HepG2 (cell line): ENCODE results near the gene RALB.

Experiments used
- CHD4 ChIP-seq: fragments of 200-600 bp; sonication (generic); IDR thresholded peaks from 2 replicates; pipeline ENCODE4 v1.7.0; 2017; ENCODE audit warnings: mild to moderate bottlenecking, low read length, borderline replicate concordance
- CTCF ChIP-seq: sonication (generic); formaldehyde crosslinking; IDR thresholded peaks from 2 replicates; pipeline ENCODE4 v1.5.0; 2020; ENCODE audit warnings: mild to moderate bottlenecking, missing genetic modification reagents, moderate library complexity
- HCFC1 ChIP-seq: fragments of 150-350 bp; IDR thresholded peaks from 2 replicates; pipeline ENCODE4 v1.6.1; 2014; ENCODE audit warnings: low read depth, low read length
- MAX ChIP-seq: IDR thresholded peaks from 2 replicates; pipeline ENCODE4 v1.6.1; 2012; ENCODE audit warnings: inconsistent platforms
- MAZ ChIP-seq, 2 experiments: sonication (generic) in 1 of 2; formaldehyde crosslinking in 1 of 2; IDR thresholded peaks; 2 replicates each; pipeline versions ENCODE4 v1.5.0 to v1.6.1; 2012 to 2020; ENCODE audit warnings: low read depth in 2 of 2, mild to moderate bottlenecking in 2 of 2, borderline replicate concordance in 1 of 2, improper control_type of control experiment in 1 of 2, low read length in 1 of 2, missing genetic modification reagents in 1 of 2, moderate library complexity in 1 of 2
- NFYB ChIP-seq: sonication (generic); formaldehyde crosslinking; IDR thresholded peaks from 2 replicates; pipeline ENCODE4 v1.4.0; 2020; ENCODE audit warnings: missing genetic modification reagents
- RAD21 ChIP-seq: fragments of 450-650 bp; formaldehyde crosslinking; IDR thresholded peaks from 2 replicates; pipeline ENCODE4 v1.5.0; 2020; ENCODE audit warnings: mild to moderate bottlenecking
- SRSF9 ChIP-seq: fragments of 200-400 bp; formaldehyde crosslinking; IDR thresholded peaks from 2 replicates; pipeline ENCODE4 v1.6.1; 2018; ENCODE audit warnings: borderline replicate concordance, mild to moderate bottlenecking, low read depth, low read length; ENCODE audit not compliant: insufficient read depth, poor library complexity, severe bottlenecking
- SUZ12 ChIP-seq: fragments of 150-350 bp; IDR thresholded peaks from 2 replicates; pipeline ENCODE4 v1.6.1; 2014; ENCODE audit warnings: low read depth, low read length
- TRAFD1 ChIP-seq: sonication (generic); formaldehyde crosslinking; IDR thresholded peaks from 2 replicates; pipeline ENCODE4 v1.5.1; 2020; ENCODE audit warnings: missing genetic modification reagents, mild to moderate bottlenecking, borderline replicate concordance
- YY1 ChIP-seq: IDR thresholded peaks from 2 replicates; pipeline ENCODE4 v1.6.1; 2011; ENCODE audit warnings: low read length, low read depth, moderate library complexity, mild to moderate bottlenecking; ENCODE audit not compliant: insufficient read depth, insufficient replicate concordance
- ZC3H4 ChIP-seq: sonication (generic); formaldehyde crosslinking; IDR thresholded peaks from 2 replicates; pipeline ENCODE4 v1.4.0; 2020; ENCODE audit warnings: missing genetic modification reagents, borderline replicate concordance
- ZNF576 ChIP-seq: sonication (generic); formaldehyde crosslinking; IDR thresholded peaks from 2 replicates; pipeline ENCODE4 v1.4.0; 2020; ENCODE audit warnings: mild to moderate bottlenecking, missing genetic modification reagents
- ZNF577 ChIP-seq: sonication (generic); formaldehyde crosslinking; IDR thresholded peaks from 2 replicates; pipeline ENCODE4 v1.4.0; 2020; ENCODE audit warnings: mild to moderate bottlenecking, low read depth, missing genetic modification reagents, borderline replicate concordance

GRCh38 chr2:120278901-120279300 is 26.2 kb downstream of the RALB start:
- TF ChIP-seq NFYB (CRISPR knock-in tag) (no peak), MAZ (IDR thresholded peaks at IDR 0.05; ENCODE audit: borderline replicate concordance, low read depth, low read length) (no peak), MAZ (CRISPR knock-in tag; IDR thresholded peaks at IDR 0.05; ENCODE audit: low read depth) (no peak), ZNF576 (CRISPR knock-in tag) (no peak), TRAFD1 (CRISPR knock-in tag) (no peak), RAD21 (CRISPR knock-in tag) (no peak), HCFC1 (no peak), ZC3H4 (no peak), ZNF577 (CRISPR knock-in tag) (no peak), SRSF9 (no peak), MAX (no peak), YY1 (no peak), CHD4 (no peak), CTCF (CRISPR knock-in tag) (no peak), SUZ12 (no peak)
